ENCODE results near the gene XIST. TPM values are rescaled to one million over a fixed set of nuclear protein-coding genes. Genes with fewer than 3 reads are reported as not detected.
"Not testable (repeated sequence)": the region's sequence is repeated elsewhere in the genome, so short reads cannot be mapped to it uniquely, and the experiment has no call there.

The XIST gene
- polyA plus RNA-seq, 6 donors from 2014 or later, result 0.16 to 13.4 (median 11.1) TPM

DNA sequence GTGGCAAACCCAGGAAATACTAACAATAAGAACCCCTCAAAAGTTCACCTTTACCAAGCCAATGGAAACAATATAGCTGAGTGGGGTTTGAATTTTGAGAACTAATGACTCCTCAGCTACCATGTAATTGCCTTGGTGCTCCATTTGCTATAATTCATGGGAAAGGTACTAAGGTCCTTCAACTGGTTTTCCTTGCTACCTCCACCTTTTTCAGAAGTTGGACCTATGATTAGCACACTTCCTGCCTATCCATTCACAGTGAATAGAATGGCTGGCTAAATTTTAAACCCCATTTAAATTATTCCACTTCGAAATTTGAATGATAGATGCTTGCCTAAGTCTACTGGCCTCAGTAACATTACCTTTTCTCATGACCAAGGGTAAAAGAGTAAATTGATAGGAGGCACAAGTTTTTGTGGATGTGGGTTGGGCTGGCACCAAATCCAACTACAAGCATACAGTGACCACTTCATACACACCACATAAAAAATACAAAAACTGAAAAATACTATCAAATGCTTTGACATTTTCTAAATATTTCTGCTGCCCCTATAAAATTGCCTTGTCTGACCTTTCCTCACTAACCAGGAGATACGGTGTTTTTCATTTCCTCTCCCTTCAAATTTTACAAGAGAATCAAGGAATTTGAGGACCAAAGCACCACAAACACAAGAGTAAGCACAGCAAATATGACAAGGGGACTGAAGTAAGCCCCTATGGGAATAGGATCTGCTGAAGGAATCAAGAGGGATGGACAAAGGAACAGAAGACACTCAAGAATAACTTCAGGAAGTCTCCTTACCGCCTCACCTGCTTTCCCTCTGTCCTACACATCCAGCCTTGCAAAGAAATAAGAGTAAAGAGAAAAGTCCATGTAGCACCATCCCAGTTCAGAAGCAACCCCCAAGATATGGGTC, 34.1 kb downstream of the XIST start:
- Mint-ChIP-seq H3K36me3 (peaks cover 0 to 15% of the 10 kb centered on the region in 2 donors), H3K9me3 (no peaks in the 10 kb centered on the region), H3K27ac (no peak overlapping the region), H3K27me3 (peaks cover 0 to 1% (median 0%) of the 10 kb centered on the region in 3 donors), H3K4me3 (no peak overlapping the region), H3K4me1 (no peaks in the 10 kb centered on the region)
- no peak for DNase-seq
- ATAC-seq (ENCODE audit: low read depth in 2 of 2), result no peak

DNA sequence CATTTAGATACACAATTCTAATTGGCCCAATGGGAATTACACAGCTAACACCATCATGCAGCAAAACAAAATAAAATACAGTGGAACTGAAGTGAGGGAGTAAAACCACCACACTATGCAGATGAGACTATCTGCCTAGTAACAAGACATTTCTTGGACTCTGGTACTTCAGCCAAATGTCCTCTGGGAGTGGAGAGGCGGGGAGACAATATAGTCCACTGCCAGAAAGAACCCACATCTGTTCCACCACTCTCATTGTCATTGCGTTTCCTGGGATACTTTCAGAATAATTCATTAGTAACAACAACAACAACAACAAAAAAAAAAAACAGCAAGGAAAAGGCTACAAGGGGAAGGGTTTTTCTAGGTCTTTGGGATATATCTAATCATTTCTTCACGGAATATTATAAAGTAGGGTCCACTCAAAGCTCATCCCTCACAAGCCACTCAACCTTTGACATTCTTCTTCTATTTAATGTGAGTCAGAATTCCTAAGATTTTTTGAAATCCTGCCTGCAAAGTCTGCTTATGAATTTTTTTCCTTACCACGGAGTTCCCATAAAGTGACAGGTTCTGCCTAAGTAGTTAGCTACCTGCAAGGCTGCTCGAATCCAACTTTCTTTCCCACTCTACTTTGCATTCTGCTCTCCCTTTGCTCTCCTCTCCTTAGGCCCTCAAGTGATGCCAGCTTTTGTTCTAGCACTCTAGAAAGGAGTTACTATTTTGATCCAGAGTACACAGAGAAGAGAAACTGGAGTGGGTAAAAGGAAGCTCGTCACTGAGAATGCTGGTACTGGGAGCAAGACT, 34.9 kb downstream of the XIST start:
- no peak for ATAC-seq (ENCODE audit: low read depth in 2 of 2)
- Mint-ChIP-seq H3K4me3 (no peak overlapping the region), H3K4me1 (no peaks in the 10 kb centered on the region), H3K36me3 (peaks cover 0 to 15% of the 10 kb centered on the region in 2 donors), H3K27me3 (no peaks in the 10 kb centered on the region), H3K27ac (no peak overlapping the region), H3K9me3 (no peaks in the 10 kb centered on the region)
- DNase-seq, result no peak

DNA sequence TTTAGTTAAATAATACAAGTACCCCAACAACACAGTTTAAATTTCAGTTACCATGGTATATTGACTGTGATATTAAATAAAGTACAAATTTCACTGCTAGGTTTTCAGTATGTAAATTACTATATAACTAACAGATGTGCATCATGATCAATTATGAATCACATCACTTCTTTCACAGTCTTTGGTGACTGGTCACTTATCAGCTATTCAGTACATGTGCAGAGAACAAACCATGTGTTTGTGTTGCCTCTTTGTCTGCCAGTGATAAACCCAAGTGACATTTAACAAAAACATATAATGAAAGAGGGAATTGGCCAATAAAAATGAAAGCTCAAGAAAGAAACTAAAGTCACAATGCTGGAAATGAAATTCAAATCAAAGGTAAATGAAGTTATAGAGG, 40.3 kb downstream of the XIST start:
- no peaks in the 10 kb centered on the region for H3K27me3 Mint-ChIP-seq
- H3K4me3 Mint-ChIP-seq, result no peak overlapping the region
- ATAC-seq (ENCODE audit: low read depth in 2 of 2), result no peak
- no peaks in the 10 kb centered on the region for H3K36me3 Mint-ChIP-seq
- no peaks in the 10 kb centered on the region for H3K9me3 Mint-ChIP-seq
- no peak for DNase-seq
- H3K4me1 Mint-ChIP-seq, result no peaks in the 10 kb centered on the region
- no peak overlapping the region for H3K27ac Mint-ChIP-seq

- ATAC-seq (ENCODE audit: low read depth in 2 of 2); H3K27me3 Mint-ChIP-seq; H3K27ac Mint-ChIP-seq; DNase-seq; H3K4me3 Mint-ChIP-seq; H3K9me3 Mint-ChIP-seq; H3K4me1 Mint-ChIP-seq; H3K36me3 Mint-ChIP-seq: not testable (repeated sequence)
Measured at GRCh38 chrX:73804109-73804508, 48.4 kb downstream of the XIST start.

- DNase-seq (no peak), ATAC-seq (ENCODE audit: low read depth in 2 of 2) (no peak)
- peaks cover 0 to 3% (median 0%) of the 10 kb centered on the region in 7 donors for H3K9me3 Mint-ChIP-seq
- peaks cover 0 to 6% (median 0%) of the 10 kb centered on the region in 3 donors for H3K27me3 Mint-ChIP-seq
- H3K4me3 Mint-ChIP-seq, result no peak overlapping the region
- H3K27ac Mint-ChIP-seq, result no peak overlapping the region
- no peaks in the 10 kb centered on the region for H3K4me1 Mint-ChIP-seq
- H3K36me3 Mint-ChIP-seq, result no peaks in the 10 kb centered on the region
Measured at GRCh38 chrX:73799888-73800287, 52.6 kb downstream of the XIST start.

DNA sequence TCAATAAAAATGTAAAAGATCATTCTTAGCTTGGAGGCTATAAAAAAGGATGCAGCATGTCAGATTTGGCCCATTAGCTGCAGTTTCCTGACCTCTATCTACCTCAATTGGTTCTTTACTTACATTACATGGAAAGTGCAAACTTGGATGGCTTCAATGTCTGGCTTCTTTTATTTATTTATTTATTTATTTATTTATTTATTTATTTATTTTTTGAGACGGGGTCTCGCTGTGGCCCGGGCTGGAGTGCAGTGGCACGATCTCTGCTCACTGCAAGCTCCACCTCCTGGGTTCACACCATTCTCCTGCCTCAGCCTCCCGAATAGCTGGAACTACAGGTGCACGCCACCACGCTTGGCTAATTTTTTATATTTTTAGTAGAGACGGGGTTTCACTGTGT, 60.0 kb downstream of the XIST start:
- H3K4me3 Mint-ChIP-seq; H3K27ac Mint-ChIP-seq; ATAC-seq (ENCODE audit: low read depth in 2 of 2); H3K4me1 Mint-ChIP-seq; DNase-seq: not testable (repeated sequence)
- H3K36me3 Mint-ChIP-seq, result peaks cover 0 to 10% of the 10 kb centered on the region in 2 donors
- H3K27me3 Mint-ChIP-seq, result peaks cover 0 to 16% (median 0%) of the 10 kb centered on the region in 3 donors
- H3K9me3 Mint-ChIP-seq, result peaks cover 4 to 15% (median 8%) of the 10 kb centered on the region in 7 donors

GRCh38 chrX:73785493-73785892, 67.0 kb downstream of the XIST start:
- Mint-ChIP-seq H3K4me3 (no peak overlapping the region), H3K9me3 (peaks cover 4 to 15% (median 13%) of the 10 kb centered on the region in 7 donors), H3K36me3 (peaks cover 0 to 10% of the 10 kb centered on the region in 2 donors), H3K27ac (no peak overlapping the region), H3K27me3 (peaks cover 0 to 9% (median 0%) of the 10 kb centered on the region in 3 donors), H3K4me1 (no peaks in the 10 kb centered on the region)
- DNase-seq (no peak), ATAC-seq (ENCODE audit: low read depth in 2 of 2) (no peak)
